ENCODE results near the gene GPR62. TPM values are rescaled to one million over a fixed set of nuclear protein-coding genes. Genes with fewer than 3 reads are reported as not detected.
A peak's percentile ranks its signal among the peaks of the same experiment; 100 is the strongest.

Gene GPR62
- total RNA-seq, 1 donor from 2014 or later: 0.06 TPM

DNA sequence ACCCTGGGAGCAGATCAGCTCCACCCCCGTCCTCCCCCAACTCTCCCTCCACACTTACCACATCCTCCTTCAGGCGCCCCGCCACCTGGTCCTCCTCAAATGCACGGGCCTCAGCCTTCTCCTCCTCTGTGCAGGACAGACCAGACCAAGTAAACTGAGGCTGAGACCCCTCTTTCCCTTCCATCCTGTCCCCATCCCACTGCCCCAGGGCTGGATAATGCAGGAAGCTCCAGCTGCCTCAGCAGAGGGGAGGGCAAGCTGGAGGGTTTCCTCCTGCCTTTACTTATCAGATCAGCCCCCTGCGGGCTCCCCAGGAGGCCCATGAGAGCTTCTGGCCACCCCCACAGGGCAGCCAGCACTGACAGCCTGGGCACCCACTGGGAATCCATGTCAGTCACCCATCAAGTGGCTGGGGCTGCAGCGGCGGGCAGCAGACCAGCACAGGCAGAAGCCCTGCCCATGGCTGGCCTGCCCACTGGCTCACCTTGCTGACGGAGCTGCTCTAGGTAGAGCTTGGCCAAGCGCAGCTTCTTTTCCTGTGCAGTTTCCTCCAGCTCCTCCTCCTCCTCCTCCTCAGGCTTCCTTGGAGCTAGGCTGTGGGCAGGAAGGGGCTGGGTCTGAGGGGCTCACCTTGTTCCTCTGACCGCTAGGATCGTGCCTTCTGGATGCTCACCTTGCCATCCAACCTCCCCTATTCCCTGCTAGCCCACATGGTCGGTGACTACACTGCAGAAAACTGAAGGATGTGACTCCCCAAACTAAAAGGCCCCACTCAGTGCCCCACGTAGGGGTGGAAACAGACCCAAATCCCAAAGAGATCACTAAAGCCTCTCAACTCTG lies 17.4 kb upstream of the GPR62 start:
- no peak for DNase-seq (ENCODE audit: extremely low read depth, low read depth, low spot score)

DNA sequence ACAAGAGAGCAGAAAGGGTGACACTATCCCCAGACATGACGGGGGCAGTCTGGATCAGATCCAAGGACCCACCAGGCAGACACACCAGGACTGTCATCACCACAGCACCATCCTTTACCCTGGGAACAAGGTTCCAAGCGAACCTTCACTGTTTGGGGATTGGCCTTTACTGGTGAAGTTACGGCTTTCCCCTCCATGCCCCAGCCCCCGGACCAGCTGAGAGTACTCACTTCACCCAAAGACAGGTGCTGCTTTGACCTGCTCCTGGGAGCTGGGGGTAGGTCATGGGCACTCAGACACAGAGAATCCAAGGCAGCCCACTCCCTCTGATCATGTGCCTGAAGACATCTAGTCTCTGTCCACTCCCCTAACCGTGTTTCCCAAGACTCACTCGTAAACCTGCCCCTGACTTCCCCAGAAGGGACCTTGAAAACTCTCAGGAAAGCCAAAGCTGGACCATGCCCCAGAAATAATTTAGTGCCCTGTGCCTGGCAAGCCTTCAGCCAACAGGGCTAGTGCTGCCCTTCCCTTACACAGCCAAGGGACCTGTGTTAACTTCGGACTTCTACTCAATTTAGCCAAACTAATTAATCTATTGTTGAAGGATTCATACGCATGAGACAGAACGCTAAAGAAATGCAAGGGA lies 16.3 kb upstream of the GPR62 start:
- no peak for DNase-seq (ENCODE audit: extremely low read depth, low read depth, low spot score)

DNA sequence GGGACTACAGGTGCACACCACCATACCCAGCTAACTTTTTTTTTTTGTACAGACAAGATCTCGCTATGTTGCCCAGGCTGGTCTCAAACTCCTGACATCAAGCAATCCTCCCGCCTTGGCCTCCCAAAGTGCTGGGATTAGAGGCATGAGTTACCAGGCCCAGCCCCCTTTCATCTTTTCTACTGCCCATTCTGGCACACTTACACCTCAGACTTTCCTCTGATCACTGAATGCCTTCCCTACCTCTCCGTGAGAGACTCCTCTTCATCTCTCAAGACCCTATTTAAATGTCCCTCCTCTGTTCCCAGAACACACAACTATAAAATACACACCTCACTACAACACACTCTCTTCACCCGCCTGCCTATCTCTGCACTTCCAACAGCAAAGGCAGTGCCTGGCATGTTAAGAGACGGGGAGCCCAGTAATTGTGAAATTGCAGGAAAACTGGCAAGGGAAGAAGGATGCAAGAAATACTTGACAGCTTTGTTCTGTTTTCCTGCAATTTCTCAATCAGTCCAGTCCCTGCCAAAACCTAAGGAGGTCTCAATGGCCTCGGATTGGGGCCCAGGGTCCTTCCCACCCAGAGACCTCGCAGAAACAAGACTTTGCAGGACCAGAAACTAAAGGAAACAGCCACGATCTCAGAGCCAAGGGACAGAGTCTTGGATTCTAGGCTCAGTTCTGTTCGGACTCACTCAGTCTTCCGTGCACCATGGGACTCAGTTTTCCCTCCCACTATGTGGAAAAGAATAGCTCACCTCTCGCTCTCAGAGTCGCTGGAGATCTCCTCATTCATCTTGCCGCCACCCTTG lies 14.3 kb upstream of the GPR62 start:
- no peak for DNase-seq (ENCODE audit: extremely low read depth, low read depth, low spot score)

DNA sequence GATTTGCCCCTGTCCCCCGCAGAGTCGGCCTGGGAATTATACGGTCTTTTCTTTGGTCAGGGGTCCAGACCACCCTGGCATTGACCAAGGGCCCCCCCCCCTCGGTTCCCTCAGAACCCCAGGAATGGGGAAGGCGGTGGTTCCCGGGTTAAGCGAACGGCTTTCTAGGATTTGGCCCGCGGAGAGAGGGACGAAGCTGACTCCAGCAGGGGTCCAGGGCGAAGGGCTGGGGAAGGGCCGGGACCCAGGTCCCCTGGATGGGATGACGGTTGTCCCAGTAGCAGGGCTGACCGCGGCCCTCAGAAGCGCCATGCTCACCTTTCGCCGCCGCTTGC lies 13.8 kb upstream of the GPR62 start:
- no peak for DNase-seq (ENCODE audit: extremely low read depth, low read depth, low spot score)

DNA sequence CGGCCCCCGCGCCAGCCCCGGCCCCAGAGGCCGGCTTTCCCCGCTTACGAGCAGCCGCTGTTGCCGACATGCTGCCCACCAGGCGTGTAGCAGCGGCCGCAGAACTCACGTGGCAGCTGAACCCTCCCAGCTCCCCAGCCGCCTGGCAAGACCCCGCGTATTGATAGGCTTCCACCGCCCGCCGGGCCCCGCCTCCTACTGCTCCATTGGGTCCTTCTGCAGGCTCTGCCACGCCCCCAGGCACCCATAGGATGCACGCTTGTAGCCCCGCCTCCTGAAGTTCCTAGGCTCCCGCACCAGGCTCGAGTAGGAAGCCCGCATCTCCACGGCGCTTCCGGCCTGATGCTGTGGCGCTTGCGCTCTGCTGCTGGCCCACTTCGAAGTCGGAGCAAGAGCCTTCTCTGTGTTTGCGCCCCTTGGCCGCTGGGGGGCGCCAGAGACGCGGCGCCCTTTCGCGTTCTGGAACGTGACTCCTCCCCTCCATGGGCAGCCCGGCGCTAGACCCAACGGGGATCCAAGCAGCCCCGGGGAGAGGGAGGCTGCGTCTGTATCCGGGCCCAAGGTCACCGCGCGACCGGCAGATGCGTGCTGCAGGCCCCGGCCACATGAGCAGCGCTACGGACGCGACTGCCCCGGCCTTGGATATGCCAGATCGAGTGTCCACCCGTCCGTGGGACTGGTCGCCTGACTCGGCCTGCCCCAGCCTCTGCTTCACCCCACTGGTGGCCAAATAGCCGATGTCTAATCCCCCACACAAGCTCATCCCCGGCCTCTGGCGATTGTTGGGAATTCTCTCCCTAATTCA lies 13.2 kb upstream of the GPR62 start, which contains the start of the genes PARP3 and RRP9:
PARP3 (plus strand) TSS at position 566 of the 805 bp plus-strand sequence. CDS start 993 bp downstream, outside the sequence.
RRP9 (minus strand) TSS at position 107 of the 805 bp plus-strand sequence; CDS start at position 70, 37 bp downstream.
- peak; percentile 94 for DNase-seq (ENCODE audit: extremely low read depth, low read depth, low spot score)

DNA sequence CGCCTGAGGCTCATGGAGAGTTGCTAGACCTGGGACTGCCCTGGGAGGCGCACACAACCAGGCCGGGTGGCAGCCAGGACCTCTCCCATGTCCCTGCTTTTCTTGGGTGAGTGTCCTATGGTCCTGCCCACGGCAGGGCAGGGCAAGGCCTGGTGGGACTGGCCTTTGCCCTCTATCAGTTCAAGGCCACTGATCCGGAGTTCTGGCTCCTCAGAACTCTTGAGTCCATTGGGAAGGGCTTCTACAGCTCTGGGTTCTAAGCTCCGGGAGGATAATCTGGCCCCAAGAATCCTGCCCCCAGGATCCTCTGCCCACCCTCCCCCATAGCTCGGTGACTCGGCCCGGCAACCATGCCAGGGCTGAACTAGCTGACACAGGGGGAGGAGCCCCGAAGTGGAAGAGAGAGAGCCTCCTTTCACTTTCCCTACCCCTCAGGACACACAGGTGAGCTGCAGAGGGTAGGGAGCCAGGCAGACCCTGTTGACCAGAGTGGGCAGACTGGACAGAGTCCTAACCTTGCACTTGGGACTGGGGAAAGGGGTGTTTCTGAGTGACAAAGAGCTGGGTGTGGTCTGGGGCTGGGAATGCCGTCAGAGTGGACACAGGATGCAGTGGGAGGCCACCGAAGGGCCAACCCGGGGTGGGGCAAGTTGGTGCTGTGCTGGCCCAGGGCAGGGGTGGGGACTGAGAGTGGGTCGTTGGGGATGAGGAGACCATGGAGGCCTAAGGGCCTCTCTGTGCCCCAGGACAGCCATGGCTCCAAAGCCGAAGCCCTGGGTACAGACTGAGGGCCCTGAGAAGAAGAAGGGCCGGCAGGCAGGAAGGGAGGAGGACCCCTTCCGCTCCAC lies 12.4 kb upstream of the GPR62 start:
- DNase-seq (ENCODE audit: extremely low read depth, low read depth, low spot score): no peak

DNA sequence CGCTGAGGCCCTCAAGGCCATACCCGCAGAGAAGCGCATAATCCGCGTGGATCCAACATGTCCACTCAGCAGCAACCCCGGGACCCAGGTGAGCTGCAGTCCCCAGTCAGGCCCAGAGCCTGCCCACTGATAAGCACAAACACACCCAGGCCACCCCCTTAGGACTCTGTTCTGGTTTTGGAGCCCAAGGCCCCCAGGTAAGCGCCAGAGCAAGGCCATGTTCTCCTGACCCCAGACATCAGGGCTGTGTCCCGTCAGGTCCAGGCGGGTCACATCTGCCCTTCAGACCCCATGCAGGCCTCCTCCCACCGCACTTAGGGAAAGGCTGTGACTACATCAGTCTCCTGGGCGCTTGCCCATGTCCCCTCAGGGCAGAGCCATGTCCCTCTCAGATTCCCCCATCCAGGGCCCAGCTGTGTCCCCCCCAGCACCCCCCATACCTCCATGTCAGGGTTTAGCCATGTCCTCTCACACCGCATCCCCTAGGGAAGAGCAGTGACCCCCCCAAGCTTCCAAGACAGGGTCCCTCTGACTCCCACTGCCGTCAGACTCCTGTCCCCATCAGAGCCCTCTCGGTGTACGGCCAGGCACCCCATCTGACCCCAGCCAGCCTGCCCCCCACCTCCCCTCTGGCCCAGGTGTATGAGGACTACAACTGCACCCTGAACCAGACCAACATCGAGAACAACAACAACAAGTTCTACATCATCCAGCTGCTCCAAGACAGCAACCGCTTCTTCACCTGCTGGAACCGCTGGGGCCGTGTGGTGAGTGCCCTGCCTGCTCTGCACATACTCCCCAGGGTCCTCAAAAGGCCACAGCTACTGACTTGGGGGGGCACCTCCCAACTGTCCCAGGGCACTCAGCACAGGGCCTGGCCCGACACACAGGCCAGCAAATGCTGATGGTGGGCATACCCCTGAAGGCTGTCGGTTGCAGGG lies 11.5 kb upstream of the GPR62 start:
- DNase-seq (ENCODE audit: extremely low read depth, low read depth, low spot score): no peak

DNA sequence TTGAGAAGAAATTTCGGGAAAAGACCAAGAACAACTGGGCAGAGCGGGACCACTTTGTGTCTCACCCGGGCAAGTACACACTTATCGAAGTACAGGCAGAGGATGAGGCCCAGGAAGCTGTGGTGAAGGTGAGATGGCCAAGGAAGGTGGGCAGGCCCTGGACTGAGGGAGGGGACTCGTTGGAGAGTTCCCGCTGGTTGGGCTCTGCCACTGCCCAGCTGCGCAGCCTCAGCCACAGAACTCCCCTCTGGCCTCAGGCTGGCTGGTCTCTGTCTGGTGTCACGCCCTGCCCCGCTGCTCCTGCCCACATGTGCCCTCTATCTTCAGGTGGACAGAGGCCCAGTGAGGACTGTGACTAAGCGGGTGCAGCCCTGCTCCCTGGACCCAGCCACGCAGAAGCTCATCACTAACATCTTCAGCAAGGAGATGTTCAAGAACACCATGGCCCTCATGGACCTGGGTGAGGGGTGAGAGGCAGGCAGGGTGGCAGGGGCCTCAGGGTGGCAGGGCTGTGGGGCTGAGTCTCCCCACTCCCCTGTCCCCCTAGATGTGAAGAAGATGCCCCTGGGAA lies 10.6 kb upstream of the GPR62 start:
- no peak for DNase-seq (ENCODE audit: extremely low read depth, low read depth, low spot score)

DNA sequence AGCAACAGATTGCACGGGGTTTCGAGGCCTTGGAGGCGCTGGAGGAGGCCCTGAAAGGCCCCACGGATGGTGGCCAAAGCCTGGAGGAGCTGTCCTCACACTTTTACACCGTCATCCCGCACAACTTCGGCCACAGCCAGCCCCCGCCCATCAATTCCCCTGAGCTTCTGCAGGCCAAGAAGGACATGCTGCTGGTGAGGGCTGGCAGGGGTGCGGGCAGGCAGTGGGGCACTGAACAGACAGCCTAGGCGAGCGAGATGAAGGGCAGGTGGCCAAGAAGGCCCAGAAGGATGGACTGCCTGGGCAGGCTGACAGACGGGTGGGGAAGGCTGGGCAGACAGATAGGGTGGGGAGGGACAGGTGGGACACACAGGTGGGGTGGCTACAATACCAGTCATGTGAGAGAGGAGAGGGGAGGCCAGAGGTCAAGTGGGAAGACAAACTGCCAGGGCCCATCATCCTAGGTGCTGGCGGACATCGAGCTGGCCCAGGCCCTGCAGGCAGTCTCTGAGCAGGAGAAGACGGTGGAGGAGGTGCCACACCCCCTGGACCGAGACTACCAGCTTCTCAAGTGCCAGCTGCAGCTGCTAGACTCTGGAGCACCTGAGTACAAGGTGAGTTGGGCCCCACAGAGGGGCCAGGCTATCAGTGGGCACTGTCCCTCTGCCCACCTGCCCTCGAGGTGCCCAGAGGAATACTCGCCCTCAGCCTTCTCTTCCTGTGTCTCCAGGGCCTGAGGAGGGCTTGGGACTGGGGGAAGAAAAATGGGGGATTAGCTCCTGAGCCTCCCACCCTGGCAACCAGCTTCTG lies 9.9 kb upstream of the GPR62 start:
- DNase-seq (ENCODE audit: extremely low read depth, low read depth, low spot score): no peak

DNA sequence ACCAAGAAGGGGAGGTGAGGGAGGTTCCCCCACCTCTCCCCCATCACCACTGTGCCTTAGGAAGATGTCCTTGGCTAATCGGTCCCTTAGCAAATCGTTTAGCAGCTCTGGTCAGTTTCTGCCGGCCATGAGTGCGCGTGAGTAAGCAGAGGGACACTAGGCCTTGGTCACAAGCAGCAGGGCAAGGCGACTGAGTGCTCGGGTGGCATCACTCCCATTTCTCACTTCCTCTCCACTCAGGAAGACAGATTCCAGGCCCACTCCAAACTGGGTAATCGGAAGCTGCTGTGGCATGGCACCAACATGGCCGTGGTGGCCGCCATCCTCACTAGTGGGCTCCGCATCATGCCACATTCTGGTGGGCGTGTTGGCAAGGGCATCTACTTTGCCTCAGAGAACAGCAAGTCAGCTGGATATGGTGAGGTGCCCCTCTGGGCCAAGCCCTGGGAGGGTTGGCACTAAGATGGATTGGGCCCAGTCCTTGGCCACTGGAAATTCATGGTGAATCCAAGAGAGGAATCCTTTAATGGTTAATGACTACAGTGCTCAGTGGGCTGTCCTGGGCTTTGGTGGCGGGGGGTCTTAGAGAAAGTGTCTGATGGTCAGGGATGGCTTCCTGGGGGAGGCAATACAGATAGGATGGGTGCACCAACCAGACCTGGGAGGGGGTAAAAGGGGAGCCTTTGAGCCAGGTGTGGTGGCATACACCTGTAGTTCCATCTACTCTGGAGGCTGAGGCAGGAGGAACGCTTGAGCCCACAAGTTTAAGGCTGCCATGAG lies 9.1 kb upstream of the GPR62 start:
- no peak for DNase-seq (ENCODE audit: extremely low read depth, low read depth, low spot score)

DNA sequence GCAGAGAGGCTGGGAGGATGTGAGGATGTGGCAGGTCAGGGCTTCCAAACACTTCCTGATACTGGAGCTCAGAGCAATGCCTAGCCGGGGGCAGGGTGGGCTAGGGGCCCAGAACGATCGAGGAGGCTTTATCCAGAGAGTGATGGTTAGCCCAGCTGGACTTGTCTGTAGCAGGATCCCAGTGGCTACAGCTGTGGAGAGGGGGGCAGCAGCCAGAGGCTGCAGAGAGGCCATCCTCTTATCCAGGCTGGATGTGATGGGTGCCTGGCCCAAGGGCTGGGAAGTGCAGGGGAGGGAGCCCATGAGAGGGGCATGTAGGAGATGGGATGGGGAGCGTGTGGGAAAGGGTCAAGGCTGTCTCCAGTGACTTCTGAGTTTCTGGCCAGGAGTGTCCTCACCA lies 8.4 kb upstream of the GPR62 start:
- DNase-seq (ENCODE audit: extremely low read depth, low read depth, low spot score): no peak

DNA sequence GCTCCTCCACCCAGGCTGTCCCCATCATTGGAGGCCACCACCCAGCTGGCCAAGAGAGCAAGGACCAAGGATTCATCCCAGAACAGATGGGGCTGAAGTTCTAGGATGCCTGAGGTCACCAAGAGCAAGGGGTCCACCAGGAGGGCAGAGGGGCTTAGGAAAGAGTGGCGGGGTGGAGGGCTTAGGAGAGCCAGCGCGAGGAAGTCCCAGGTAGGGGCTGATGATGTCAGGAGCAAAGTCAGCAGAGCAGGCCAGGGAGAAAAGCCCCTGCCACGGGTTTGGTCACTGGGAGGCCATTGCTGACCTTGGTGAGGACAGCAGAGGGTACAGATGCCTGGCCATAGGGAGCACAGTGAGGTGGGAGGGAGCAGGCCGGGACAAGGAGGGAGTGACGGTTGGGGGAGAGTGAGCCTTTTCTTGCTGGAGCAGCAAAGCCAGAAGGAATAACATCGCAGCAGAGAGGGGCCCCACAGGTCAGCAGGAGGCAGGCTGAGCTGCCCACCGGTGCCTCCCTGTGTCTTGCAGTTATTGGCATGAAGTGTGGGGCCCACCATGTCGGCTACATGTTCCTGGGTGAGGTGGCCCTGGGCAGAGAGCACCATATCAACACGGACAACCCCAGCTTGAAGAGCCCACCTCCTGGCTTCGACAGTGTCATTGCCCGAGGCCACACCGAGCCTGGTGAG lies 7.8 kb upstream of the GPR62 start:
- no peak for DNase-seq (ENCODE audit: extremely low read depth, low read depth, low spot score)

DNA sequence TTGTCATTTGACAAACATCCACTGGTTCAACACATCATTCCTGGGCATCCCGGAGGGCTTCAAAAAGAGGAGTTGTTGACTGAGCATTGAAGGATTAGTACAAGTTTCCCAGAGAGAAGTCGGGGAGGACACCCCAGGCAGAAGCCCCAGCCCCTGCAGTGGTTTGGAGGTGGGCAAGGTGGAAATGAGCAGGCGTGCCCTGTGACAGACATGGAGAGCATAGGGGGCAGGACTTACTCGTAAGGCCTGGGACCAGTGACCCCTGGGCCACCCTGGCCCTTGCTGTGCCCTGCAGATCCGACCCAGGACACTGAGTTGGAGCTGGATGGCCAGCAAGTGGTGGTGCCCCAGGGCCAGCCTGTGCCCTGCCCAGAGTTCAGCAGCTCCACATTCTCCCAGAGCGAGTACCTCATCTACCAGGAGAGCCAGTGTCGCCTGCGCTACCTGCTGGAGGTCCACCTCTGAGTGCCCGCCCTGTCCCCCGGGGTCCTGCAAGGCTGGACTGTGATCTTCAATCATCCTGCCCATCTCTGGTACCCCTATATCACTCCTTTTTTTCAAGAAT lies 7.1 kb upstream of the GPR62 start:
- no peak for DNase-seq (ENCODE audit: extremely low read depth, low read depth, low spot score)

DNA sequence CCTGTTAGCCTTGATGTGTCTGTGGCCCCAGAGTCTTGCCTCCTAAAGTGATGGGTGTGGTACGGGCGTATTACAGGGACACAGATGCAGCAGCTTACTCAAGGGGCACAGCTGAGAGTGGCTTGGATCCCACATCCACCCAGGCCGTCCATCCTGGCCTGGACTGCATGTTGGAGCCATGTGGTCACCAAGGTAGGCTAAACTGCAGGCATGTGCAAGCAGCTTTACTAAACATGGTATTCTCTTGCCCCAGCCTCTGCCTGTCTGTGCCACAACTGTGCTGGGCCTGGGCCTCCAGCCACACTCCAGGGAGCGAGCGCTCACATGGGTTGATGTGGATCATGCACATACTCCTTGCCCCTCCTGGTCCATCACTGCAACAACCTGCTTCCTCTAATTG lies 6.1 kb upstream of the GPR62 start:
- DNase-seq (ENCODE audit: extremely low read depth, low read depth, low spot score): no peak

DNA sequence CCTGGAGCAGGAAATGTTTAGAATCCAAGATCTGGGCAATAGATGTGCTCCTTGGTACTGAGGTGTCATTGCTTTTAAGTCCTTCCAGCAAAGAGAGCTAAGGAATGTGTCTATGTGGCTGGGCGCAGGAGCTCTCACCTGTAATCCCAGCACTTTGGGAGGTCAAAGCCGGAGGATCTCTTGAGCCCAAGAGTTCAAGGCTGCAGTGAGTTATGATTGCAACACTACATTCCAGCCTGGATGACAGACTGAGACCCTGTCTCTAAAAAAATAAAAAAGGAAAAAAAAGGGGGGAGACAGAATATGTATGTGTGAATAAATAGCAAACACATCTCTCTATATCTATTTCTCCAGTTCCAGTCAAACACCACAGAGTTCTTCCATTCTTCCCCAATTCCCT lies 4.3 kb upstream of the GPR62 start:
- DNase-seq (ENCODE audit: extremely low read depth, low read depth, low spot score): no peak

DNA sequence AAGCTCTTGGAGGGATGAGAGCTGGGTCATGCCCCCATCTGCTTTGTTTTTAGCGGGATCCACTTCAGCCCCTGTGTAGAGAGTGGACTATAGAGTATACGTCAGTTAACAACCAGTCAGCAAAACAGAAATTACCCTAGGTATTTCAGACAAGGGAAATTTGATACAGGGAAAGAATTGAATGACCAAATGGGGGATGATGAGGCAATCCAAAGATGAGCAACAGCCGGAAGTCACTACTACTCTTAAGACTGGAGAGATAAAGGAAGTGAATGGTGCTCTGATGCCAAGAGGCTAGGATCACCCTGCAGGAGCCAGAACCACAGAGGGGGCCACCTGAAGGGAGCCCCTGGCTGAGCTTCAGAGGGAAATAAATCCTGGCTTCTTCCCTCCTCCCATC lies 1.7 kb upstream of the GPR62 start:
- no peak for DNase-seq (ENCODE audit: extremely low read depth, low read depth, low spot score)

All from glomerular endothelial cell (primary cell).